Glutamatergic neuron (in vitro differentiated cells): ENCODE results near the gene RMI2. TPM values are rescaled to one million over a fixed set of nuclear protein-coding genes. Genes with fewer than 3 reads are reported as not detected.

Experiments
- DNase-seq: peaks from one replicate; pipeline ENCODE4 v3.0.0; 2022
- H3K27ac Mint-ChIP-seq: one replicate; pipeline ENCODE4 v1.8.0; 2020; ENCODE audit warnings: mild to moderate bottlenecking, mixed read lengths, inconsistent platforms; ENCODE audit not compliant: unreplicated experiment
- H3K27me3 Mint-ChIP-seq: one replicate; pipeline ENCODE4 v1.8.0; 2020; ENCODE audit warnings: mild to moderate bottlenecking, moderate library complexity, mixed read lengths, inconsistent platforms; ENCODE audit not compliant: unreplicated experiment
- H3K36me3 Mint-ChIP-seq: one replicate; pipeline ENCODE4 v1.8.0; 2020; ENCODE audit warnings: mild to moderate bottlenecking, mixed read lengths, inconsistent platforms; ENCODE audit not compliant: unreplicated experiment
- H3K4me1 Mint-ChIP-seq: one replicate; pipeline ENCODE4 v1.8.0; 2020; ENCODE audit warnings: mild to moderate bottlenecking, low read depth, mixed read lengths, inconsistent platforms; ENCODE audit not compliant: unreplicated experiment
- H3K4me3 Mint-ChIP-seq: one replicate; pipeline ENCODE4 v1.8.0; 2020; ENCODE audit warnings: mild to moderate bottlenecking, mixed read lengths, inconsistent platforms; ENCODE audit not compliant: unreplicated experiment
- H3K9me3 Mint-ChIP-seq: one replicate; pipeline ENCODE4 v1.8.0; 2020; ENCODE audit warnings: mild to moderate bottlenecking, moderate library complexity, mixed read lengths, inconsistent platforms; ENCODE audit not compliant: unreplicated experiment
- CTCF ChIP-seq: fragments of 200-600 bp; sonication (generic); IDR thresholded peaks from one replicate; pipeline ENCODE4 v1.5.0; 2021; ENCODE audit not compliant: partially characterized antibody, unreplicated experiment
- microRNA-seq: library from miRNA; unstranded; fragments of <30 nt; microRNA quantifications from one replicate; pipeline ENCODE4, GENCODE V29; 2020; ENCODE audit not compliant: unreplicated experiment
- total RNA-seq: library from RNA; stranded (reverse); fragmentation: NEBNext Ultra II Directional; extraction: Animal tissue kit (Norgen Biotek cat#: 25700); gene quantifications from one replicate; pipeline ENCODE4 v1.2.1, GENCODE V29; 2021; ENCODE audit not compliant: unreplicated experiment

RMI2 gene
- total RNA-seq, 1 donor from 2014 or later = 4.2 TPM

- no peak overlapping the region for H3K4me3 Mint-ChIP-seq
- peak; percentile 7 for DNase-seq
- no peaks in the 10 kb centered on the region for H3K36me3 Mint-ChIP-seq
- peaks cover 3% of the 10 kb centered on the region for H3K9me3 Mint-ChIP-seq
- H3K27ac Mint-ChIP-seq = no peak overlapping the region
- peaks cover 11% of the 10 kb centered on the region for H3K4me1 Mint-ChIP-seq
- peaks cover 21% of the 10 kb centered on the region for H3K27me3 Mint-ChIP-seq
- no peak for TF ChIP-seq CTCF
Observed at GRCh38 chr16:11400076-11400475, 54.8 kb downstream of the RMI2 start.

Small RNAs within 50 kb of the gene (microRNA-seq; reads per million reads assigned to microRNA genes)
- gene MIR548H2 = not detected

Other genes with a start within 250 kb of the RMI2 start
- gene SOCS1, start 89.3 kb upstream of the RMI2 start, total RNA-seq = 11.1 TPM
- not detected for gene TNP2, start 76.1 kb upstream of the RMI2 start, total RNA-seq
- gene PRM3, start 71.8 kb upstream of the RMI2 start, total RNA-seq = not detected
- gene PRM2, start 69.0 kb upstream of the RMI2 start, total RNA-seq = not detected
- not detected for gene PRM1, start 64.1 kb upstream of the RMI2 start, total RNA-seq
- gene LITAF, start 241.5 kb downstream of the RMI2 start, total RNA-seq = 29.2 TPM